ENCODE measurements around the gene GDF10.

The GDF10 gene

GRCh38 chr10:47317251-47317650, 17.3 kb downstream of the GDF10 start:
- no peak for DNase-seq

GRCh38 chr10:47318706-47319105, 18.7 kb downstream of the GDF10 start:
- no peak for DNase-seq

GRCh38 chr10:47319784-47320183, 19.8 kb downstream of the GDF10 start:
- no peak for DNase-seq

- no peak for DNase-seq
Observed at GRCh38 chr10:47320812-47321211, 20.8 kb downstream of the GDF10 start.

GRCh38 chr10:47321521-47322195, 21.7 kb downstream of the GDF10 start:
- no peak for DNase-seq

GRCh38 chr10:47322300-47323061, 22.5 kb downstream of the GDF10 start, which contains the start of gene GDF2:
Gene GDF2 (plus strand): TSS chr10:47322454. CDS start chr10:47322669, 215 bp downstream.
- DNase-seq: no peak

- DNase-seq: no peak
Observed at GRCh38 chr10:47323087-47323486, 23.1 kb downstream of the GDF10 start.

GRCh38 chr10:47323636-47324296, 23.8 kb downstream of the GDF10 start:
- DNase-seq: no peak

GRCh38 chr10:47325303-47326291, 25.6 kb downstream of the GDF10 start:
- DNase-seq: no peak

- DNase-seq: no peak
Observed at GRCh38 chr10:47326306-47326926, 26.4 kb downstream of the GDF10 start.

- DNase-seq: no peak
Observed at GRCh38 chr10:47326927-47327330, 26.9 kb downstream of the GDF10 start.

GRCh38 chr10:47329855-47330254, 29.9 kb downstream of the GDF10 start:
- no peak for DNase-seq

GRCh38 chr10:47330366-47330765, 30.4 kb downstream of the GDF10 start:
- DNase-seq: no peak

GRCh38 chr10:47330804-47331203, 30.8 kb downstream of the GDF10 start:
- DNase-seq: no peak

GRCh38 chr10:47331491-47331890, 31.5 kb downstream of the GDF10 start:
- DNase-seq: no peak

- DNase-seq: no peak
Observed at GRCh38 chr10:47331954-47332353, 32.0 kb downstream of the GDF10 start.

- no peak for DNase-seq
Observed at GRCh38 chr10:47332371-47332770, 32.4 kb downstream of the GDF10 start.

- DNase-seq: no peak
Observed at GRCh38 chr10:47332946-47333345, 32.9 kb downstream of the GDF10 start.

GRCh38 chr10:47333532-47333931, 33.5 kb downstream of the GDF10 start:
- DNase-seq: no peak

- no peak for DNase-seq
Observed at GRCh38 chr10:47334466-47335295, 34.7 kb downstream of the GDF10 start.

GRCh38 chr10:47335906-47336305, 35.9 kb downstream of the GDF10 start:
- no peak for DNase-seq
